ENCODE measurements around the gene SLC13A4. TPM values are rescaled to one million over a fixed set of nuclear protein-coding genes. Genes with fewer than 3 reads are reported as not detected.
A peak's percentile ranks its signal among the peaks of the same experiment; 100 is the strongest.
"Not testable (repeated sequence)": the region's sequence is repeated elsewhere in the genome, so short reads cannot be mapped to it uniquely, and the experiment has no call there.

The SLC13A4 gene
- total RNA-seq, 1 donor from 2014 or later = 0.07 TPM

GRCh38 chr7:135669774-135670173 lies 58.2 kb downstream of the SLC13A4 start:
- Histone ChIP-seq H3K4me3 (ENCODE audit: insufficient read depth, low read depth, low read length) (no peak overlapping the region), H4K20me1 (ENCODE audit: insufficient read depth, low read length) (peaks cover 20% of the 10 kb centered on the region), H3K9ac (ENCODE audit: low read length) (peak overlapping the region; percentile 31), H3K4me1 (ENCODE audit: insufficient read depth, low read length) (peaks cover 38% of the 10 kb centered on the region), H3K79me2 (ENCODE audit: insufficient read depth, low read length) (peaks cover 86% of the 10 kb centered on the region), H3K36me3 (ENCODE audit: insufficient read depth, low read length) (no peaks in the 10 kb centered on the region), H3K27me3 (ENCODE audit: insufficient read depth, low read length) (no peaks in the 10 kb centered on the region), H3K9me3 (ENCODE audit: insufficient read depth, low read depth, low read length) (no peaks in the 10 kb centered on the region), H3K4me2 (ENCODE audit: low read length) (peak overlapping the region; percentile 58), H2AFZ (ENCODE audit: low read depth, low read length) (no peak overlapping the region), H3K27ac (ENCODE audit: low read depth, low read length) (peak overlapping the region; percentile 53)
- DNase-seq (ENCODE audit: low read depth) = no peak
- Mint-ChIP-seq H3K4me3 (ENCODE audit: unreplicated experiment) (no peak overlapping the region), H3K9me3 (ENCODE audit: unreplicated experiment) (no peaks in the 10 kb centered on the region), H3K4me1 (ENCODE audit: low read depth, unreplicated experiment) (peaks cover 33% of the 10 kb centered on the region), H3K27me3 (ENCODE audit: low read depth, unreplicated experiment) (no peaks in the 10 kb centered on the region), H3K27ac (ENCODE audit: unreplicated experiment) (peak overlapping the region; percentile 90), H3K36me3 (ENCODE audit: low read depth, unreplicated experiment) (peaks cover 1% of the 10 kb centered on the region)
- no peak for FAIRE-seq
- TF ChIP-seq, protein P1, sequence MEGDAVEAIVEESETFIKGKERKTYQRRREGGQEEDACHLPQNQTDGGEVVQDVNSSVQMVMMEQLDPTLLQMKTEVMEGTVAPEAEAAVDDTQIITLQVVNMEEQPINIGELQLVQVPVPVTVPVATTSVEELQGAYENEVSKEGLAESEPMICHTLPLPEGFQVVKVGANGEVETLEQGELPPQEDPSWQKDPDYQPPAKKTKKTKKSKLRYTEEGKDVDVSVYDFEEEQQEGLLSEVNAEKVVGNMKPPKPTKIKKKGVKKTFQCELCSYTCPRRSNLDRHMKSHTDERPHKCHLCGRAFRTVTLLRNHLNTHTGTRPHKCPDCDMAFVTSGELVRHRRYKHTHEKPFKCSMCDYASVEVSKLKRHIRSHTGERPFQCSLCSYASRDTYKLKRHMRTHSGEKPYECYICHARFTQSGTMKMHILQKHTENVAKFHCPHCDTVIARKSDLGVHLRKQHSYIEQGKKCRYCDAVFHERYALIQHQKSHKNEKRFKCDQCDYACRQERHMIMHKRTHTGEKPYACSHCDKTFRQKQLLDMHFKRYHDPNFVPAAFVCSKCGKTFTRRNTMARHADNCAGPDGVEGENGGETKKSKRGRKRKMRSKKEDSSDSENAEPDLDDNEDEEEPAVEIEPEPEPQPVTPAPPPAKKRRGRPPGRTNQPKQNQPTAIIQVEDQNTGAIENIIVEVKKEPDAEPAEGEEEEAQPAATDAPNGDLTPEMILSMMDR (IDR thresholded peaks at IDR 0.05; ENCODE audit: insufficient read depth, low read depth, low read length) = no peak
- TF ChIP-seq EZH2 (IDR thresholded peaks at IDR 0.05; ENCODE audit: insufficient read depth, low read length) = no peak

DNA sequence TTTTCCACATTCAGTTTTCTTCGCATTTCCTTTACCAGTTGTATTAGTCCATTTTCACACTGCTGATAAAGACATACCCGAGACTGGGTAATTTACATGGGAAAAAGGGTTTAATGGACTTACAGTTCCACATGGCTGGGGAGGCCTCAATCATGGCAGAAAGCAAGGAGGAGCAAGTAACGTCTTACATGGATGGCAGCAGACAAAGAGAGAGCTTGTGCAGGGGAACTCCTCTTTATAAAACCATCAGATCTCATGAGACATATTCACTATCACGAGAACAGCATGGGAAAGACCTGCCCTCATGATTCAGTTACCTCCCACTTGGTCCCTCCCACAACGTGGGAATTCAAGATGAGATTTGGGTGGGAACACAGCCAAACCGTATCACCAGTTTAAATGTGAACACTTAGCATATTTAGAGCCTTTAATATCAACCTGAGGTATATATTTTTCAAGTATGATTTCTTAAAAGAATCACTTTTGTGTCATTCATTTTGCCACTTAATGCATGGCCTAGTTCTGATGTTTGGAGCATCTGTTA lies 59.1 kb downstream of the SLC13A4 start:
- H3K9me3 ChIP-seq (ENCODE audit: insufficient read depth, low read depth, low read length); H3K36me3 Mint-ChIP-seq (ENCODE audit: low read depth, unreplicated experiment); H3K27ac Mint-ChIP-seq (ENCODE audit: unreplicated experiment); H3K27me3 Mint-ChIP-seq (ENCODE audit: low read depth, unreplicated experiment); H3K27ac ChIP-seq (ENCODE audit: low read depth, low read length); H3K27me3 ChIP-seq (ENCODE audit: insufficient read depth, low read length); FAIRE-seq; H3K4me3 Mint-ChIP-seq (ENCODE audit: unreplicated experiment); H3K36me3 ChIP-seq (ENCODE audit: insufficient read depth, low read length); H2AFZ ChIP-seq (ENCODE audit: low read depth, low read length); H3K9ac ChIP-seq (ENCODE audit: low read length); H3K9me3 Mint-ChIP-seq (ENCODE audit: unreplicated experiment); H3K4me3 ChIP-seq (ENCODE audit: insufficient read depth, low read depth, low read length); H3K4me2 ChIP-seq (ENCODE audit: low read length); DNase-seq (ENCODE audit: low read depth): not testable (repeated sequence)
- Histone ChIP-seq H4K20me1 (ENCODE audit: insufficient read depth, low read length) (peaks cover 20% of the 10 kb centered on the region), H3K79me2 (ENCODE audit: insufficient read depth, low read length) (peaks cover 87% of the 10 kb centered on the region), H3K4me1 (ENCODE audit: insufficient read depth, low read length) (peaks cover 46% of the 10 kb centered on the region)
- peaks cover 34% of the 10 kb centered on the region for H3K4me1 Mint-ChIP-seq (ENCODE audit: low read depth, unreplicated experiment)

DNA sequence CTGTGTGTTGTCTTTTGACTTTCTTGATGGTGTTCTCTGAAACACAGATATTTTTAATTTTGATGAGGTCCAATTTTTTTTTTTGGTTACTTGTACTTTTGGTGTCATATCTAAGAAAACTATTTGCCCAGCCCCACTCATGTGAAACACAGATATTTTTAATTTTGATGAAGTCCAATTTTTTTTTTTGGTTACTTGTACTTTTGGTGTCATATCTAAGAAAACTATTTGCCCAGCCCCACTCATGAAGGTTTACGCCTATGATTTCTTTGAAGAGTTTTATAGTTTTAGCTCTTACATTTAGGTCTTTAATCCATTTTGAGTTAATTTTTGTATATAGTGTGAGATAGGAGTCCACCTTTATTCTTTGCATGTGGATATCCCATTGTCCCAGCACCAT lies 60.4 kb downstream of the SLC13A4 start:
- H3K4me3 Mint-ChIP-seq (ENCODE audit: unreplicated experiment); H3K9me3 ChIP-seq (ENCODE audit: insufficient read depth, low read depth, low read length); H3K27ac ChIP-seq (ENCODE audit: low read depth, low read length); DNase-seq (ENCODE audit: low read depth); H3K36me3 Mint-ChIP-seq (ENCODE audit: low read depth, unreplicated experiment); H3K4me3 ChIP-seq (ENCODE audit: insufficient read depth, low read depth, low read length); H3K9me3 Mint-ChIP-seq (ENCODE audit: unreplicated experiment); H3K36me3 ChIP-seq (ENCODE audit: insufficient read depth, low read length); H2AFZ ChIP-seq (ENCODE audit: low read depth, low read length); FAIRE-seq; H3K4me2 ChIP-seq (ENCODE audit: low read length); H3K27ac Mint-ChIP-seq (ENCODE audit: unreplicated experiment); H3K27me3 ChIP-seq (ENCODE audit: insufficient read depth, low read length); H3K27me3 Mint-ChIP-seq (ENCODE audit: low read depth, unreplicated experiment); H3K9ac ChIP-seq (ENCODE audit: low read length): not testable (repeated sequence)
- peaks cover 20% of the 10 kb centered on the region for H4K20me1 ChIP-seq (ENCODE audit: insufficient read depth, low read length)
- peaks cover 41% of the 10 kb centered on the region for H3K4me1 ChIP-seq (ENCODE audit: insufficient read depth, low read length)
- H3K79me2 ChIP-seq (ENCODE audit: insufficient read depth, low read length) = peaks cover 94% of the 10 kb centered on the region
- H3K4me1 Mint-ChIP-seq (ENCODE audit: low read depth, unreplicated experiment) = peaks cover 29% of the 10 kb centered on the region

Measured in astrocyte (in vitro differentiated cells and primary cell).